KBM-7 (cell line): ENCODE measurements around the gene CHMP4A.
A peak's percentile ranks its signal among the peaks of the same experiment; 100 is the strongest.
"Not testable (repeated sequence)": the region's sequence is repeated elsewhere in the genome, so short reads cannot be mapped to it uniquely, and the experiment has no call there.

Source experiments
- DNase-seq: peaks from one replicate; pipeline ENCODE4 v3.0.0-alpha.2; 2015
- in situ Hi-C: fragments of 300-500 bp; cut with MboI; formaldehyde crosslinking; loops from 2 replicates; pipeline ENCODE4 v1.14.3; 2020; ENCODE audit warnings: low sequenced_read_pairs, low pct_unique_long_range_greater_than_20kb, mixed read lengths

Gene CHMP4A

GRCh38 chr14:24232121-24232644, 18.9 kb upstream of the CHMP4A start, which contains the start of gene NEDD8:
TSS of gene NEDD8 (minus strand) at chr14:24232367. CDS start at chr14:24232267, 100 bp downstream.
- peak; percentile 96 for DNase-seq
- in situ Hi-C loops: no loop called here

GRCh38 chr14:24231263-24232120, 18.2 kb upstream of the CHMP4A start:
- DNase-seq: peak; percentile 35
- in situ Hi-C loops: no loop called here

- in situ Hi-C loops: no loop called here
- DNase-seq: no peak
Measured at GRCh38 chr14:24228902-24229301, 15.6 kb upstream of the CHMP4A start.

GRCh38 chr14:24226473-24226872, 13.2 kb upstream of the CHMP4A start:
- in situ Hi-C loops: no loop called here
- no peak for DNase-seq

- no peak for DNase-seq
- in situ Hi-C loops: no loop called here
Measured at GRCh38 chr14:24224618-24225071, 11.4 kb upstream of the CHMP4A start.

GRCh38 chr14:24222987-24223386, 9.7 kb upstream of the CHMP4A start:
- in situ Hi-C loops, DNase-seq: not testable (repeated sequence)

- no peak for DNase-seq
- in situ Hi-C loops: no loop called here
Measured at GRCh38 chr14:24219521-24219920, 6.2 kb upstream of the CHMP4A start.

GRCh38 chr14:24219080-24219479, 5.8 kb upstream of the CHMP4A start:
- no peak for DNase-seq
- in situ Hi-C loops: no loop called here

- in situ Hi-C loops, DNase-seq: not testable (repeated sequence)
Measured at GRCh38 chr14:24216876-24217275, 3.6 kb upstream of the CHMP4A start.

- in situ Hi-C loops: no loop called here
- DNase-seq: no peak
Measured at GRCh38 chr14:24216345-24216699, 3.0 kb upstream of the CHMP4A start.

- peak; percentile 96 for DNase-seq
- in situ Hi-C loops: no loop called here
Measured at GRCh38 chr14:24215495-24216344, 2.4 kb upstream of the CHMP4A start, which contains the start of gene MDP1. TSS of gene MDP1 (minus strand) at chr14:24216066. CDS start at chr14:24215955, 111 bp downstream.

- in situ Hi-C loops: no loop called here
- no peak for DNase-seq
Measured at GRCh38 chr14:24213866-24214662, 776 bp upstream of the CHMP4A start.

GRCh38 chr14:24211311-24211710, 2.0 kb downstream of the CHMP4A start:
- in situ Hi-C loops: no loop called here
- no peak for DNase-seq

- in situ Hi-C loops: no loop called here
- no peak for DNase-seq
Measured at GRCh38 chr14:24207625-24208024, 5.7 kb downstream of the CHMP4A start.

- in situ Hi-C loops: no loop called here
- no peak for DNase-seq
Measured at GRCh38 chr14:24207104-24207551, 6.2 kb downstream of the CHMP4A start.

GRCh38 chr14:24206260-24207103, 6.8 kb downstream of the CHMP4A start:
- DNase-seq: no peak
- in situ Hi-C loops: no loop called here

GRCh38 chr14:24204163-24205146, 8.8 kb downstream of the CHMP4A start:
- DNase-seq: no peak
- in situ Hi-C loops: no loop called here
